ENCODE data around the gene PSMG3. TPM values are rescaled to one million over a fixed set of nuclear protein-coding genes. Genes with fewer than 3 reads are reported as not detected.
A peak's percentile ranks its signal among the peaks of the same experiment; 100 is the strongest.

PSMG3 gene
- total and polyA plus RNA-seq, 3 donors from 2014 or later, result 23.7 to 44.5 (median 39.1) TPM

- Histone ChIP-seq H3K9me3 (no peaks in the 10 kb centered on the region), H3K36me3 (ENCODE audit: low read depth, missing control alignments) (no peaks in the 10 kb centered on the region), H3K27ac (peak overlapping the region; percentile 92 to 94), H3K4me1 (peaks cover 39% of the 10 kb centered on the region), H3K4me3 (no peak overlapping the region), H3K27me3 (no peaks in the 10 kb centered on the region)
- no peak for DNase-seq
- intact Hi-C loops (cut with DNase I; ENCODE audit: low total_unique reads), result no loop called here
- 68 to 76% methylated on average over 4 to 7 of the region's 7 CpGs for WGBS, 2 donors
- TF ChIP-seq CTCF (IDR thresholded peaks at IDR 0.05) (no peak), POLR2A (IDR thresholded peaks at IDR 0.05) (no peak)
Measured at GRCh38 chr7:1536455-1536742, 33.4 kb downstream of the PSMG3 start.

- H3K4me3 ChIP-seq, result no peak overlapping the region
- H3K27ac ChIP-seq, result peak overlapping the region; percentile 92 to 94
- H3K4me1 ChIP-seq, result peaks cover 40% of the 10 kb centered on the region
- no peak for DNase-seq
- H3K27me3 ChIP-seq, result no peaks in the 10 kb centered on the region
- H3K36me3 ChIP-seq (ENCODE audit: low read depth, missing control alignments), result no peaks in the 10 kb centered on the region
- 87 to 89% methylated on average over 16 to 41 of the region's 42 CpGs for WGBS, 2 donors
- no peaks in the 10 kb centered on the region for H3K9me3 ChIP-seq
- intact Hi-C loops (cut with DNase I; ENCODE audit: low total_unique reads), result no loop called here
- TF ChIP-seq CTCF (IDR thresholded peaks at IDR 0.05) (no peak), POLR2A (IDR thresholded peaks at IDR 0.05) (no peak)
Measured at GRCh38 chr7:1535701-1536454, 34.0 kb downstream of the PSMG3 start.

- Histone ChIP-seq H3K9me3 (no peaks in the 10 kb centered on the region), H3K4me1 (peaks cover 42% of the 10 kb centered on the region), H3K27ac (no peak overlapping the region), H3K36me3 (ENCODE audit: low read depth, missing control alignments) (no peaks in the 10 kb centered on the region), H3K4me3 (no peak overlapping the region), H3K27me3 (no peaks in the 10 kb centered on the region)
- WGBS, 2 donors, result 61 to 71% methylated on average over 4 to 6 of the region's 6 CpGs
- DNase-seq, result no peak
- intact Hi-C loops (cut with DNase I; ENCODE audit: low total_unique reads), result no loop called here
- TF ChIP-seq CTCF (IDR thresholded peaks at IDR 0.05) (no peak), POLR2A (IDR thresholded peaks at IDR 0.05) (no peak)
Measured at GRCh38 chr7:1535100-1535458, 34.8 kb downstream of the PSMG3 start.

- Histone ChIP-seq H3K36me3 (ENCODE audit: low read depth, missing control alignments) (no peaks in the 10 kb centered on the region), H3K27ac (no peak overlapping the region), H3K4me1 (peaks cover 42% of the 10 kb centered on the region), H3K27me3 (no peaks in the 10 kb centered on the region), H3K4me3 (no peak overlapping the region), H3K9me3 (no peaks in the 10 kb centered on the region)
- 77 to 91% methylated on average over 20 to 30 of the region's 30 CpGs for WGBS, 2 donors
- TF ChIP-seq POLR2A (IDR thresholded peaks at IDR 0.05) (no peak), CTCF (IDR thresholded peaks at IDR 0.05) (no peak)
- DNase-seq, result no peak
- intact Hi-C loops (cut with DNase I; ENCODE audit: low total_unique reads), result no loop called here
Measured at GRCh38 chr7:1534330-1535099, 35.3 kb downstream of the PSMG3 start.

Measured in testis (tissue), 3 donors.